Neuron (in vitro differentiated cells): ENCODE data around the gene GPR34.

Experiments used
- H2AFZ ChIP-seq: one replicate; pipeline ENCODE4 v1.6.1; 2013; ENCODE audit warnings: low read depth, mild to moderate bottlenecking, inconsistent platforms, low read length, moderate library complexity
- H3K27me3 ChIP-seq: one replicate; pipeline ENCODE4 v1.6.1; 2013; ENCODE audit warnings: low read length; ENCODE audit not compliant: insufficient read depth
- H3K36me3 ChIP-seq: one replicate; pipeline ENCODE4 v1.6.1; 2013; ENCODE audit warnings: low read length; ENCODE audit not compliant: insufficient read depth
- H3K4me1 ChIP-seq: one replicate; pipeline ENCODE4 v1.6.1; 2013; ENCODE audit warnings: low read length; ENCODE audit not compliant: insufficient read depth
- H3K4me3 ChIP-seq: 2 replicates; pipeline ENCODE4 v1.5.1; 2013; ENCODE audit warnings: mild to moderate bottlenecking, low read length, moderate library complexity
- H3K9me3 ChIP-seq: one replicate; pipeline ENCODE4 v1.6.1; 2013; ENCODE audit warnings: low read length

Gene GPR34

GRCh38 chrX:41723826-41724225 is 35.1 kb downstream of the GPR34 start, which contains the start of gene GPR82:
GPR82 (plus strand) TSS chrX:41724181; CDS start chrX:41727027, 2,846 bp downstream.
- Histone ChIP-seq H3K4me3 (no peak within 1 kb of the TSS), H3K9me3 (peaks cover 1% of the 10 kb centered on the region), H3K4me1 (peaks cover 4% of the 10 kb centered on the region), H3K27me3 (no peaks in the 10 kb centered on the region), H2AFZ (no peak within 1 kb of the TSS), H3K36me3 (no peaks in the 10 kb centered on the region)

GRCh38 chrX:41728125-41728524 is 39.4 kb downstream of the GPR34 start:
- Histone ChIP-seq H3K27me3 (no peaks in the 10 kb centered on the region), H3K4me1 (no peaks in the 10 kb centered on the region), H2AFZ (no peak overlapping the region), H3K9me3 (no peaks in the 10 kb centered on the region), H3K36me3 (no peaks in the 10 kb centered on the region), H3K4me3 (no peak overlapping the region)

GRCh38 chrX:41730081-41730480 is 41.3 kb downstream of the GPR34 start:
- H3K9me3 ChIP-seq: no peaks in the 10 kb centered on the region

GRCh38 chrX:41732260-41732659 is 43.5 kb downstream of the GPR34 start:
- no peak overlapping the region for H3K4me3 ChIP-seq
- H3K27me3 ChIP-seq: no peaks in the 10 kb centered on the region
- H3K4me1 ChIP-seq: peaks cover 5% of the 10 kb centered on the region
- H3K36me3 ChIP-seq: no peaks in the 10 kb centered on the region
- H2AFZ ChIP-seq: no peak overlapping the region
- H3K9me3 ChIP-seq: no peaks in the 10 kb centered on the region

More at GRCh38 chrX:41730081-41730480, 41.3 kb downstream of the GPR34 start:
- peaks cover 5% of the 10 kb centered on the region for H3K4me1 ChIP-seq
- no peaks in the 10 kb centered on the region for H3K27me3 ChIP-seq
- H3K4me3 ChIP-seq: no peak overlapping the region
- H3K36me3 ChIP-seq: no peaks in the 10 kb centered on the region
- no peak overlapping the region for H2AFZ ChIP-seq

- Histone ChIP-seq H3K9me3 (no peaks in the 10 kb centered on the region), H2AFZ (no peak overlapping the region), H3K4me3 (no peak overlapping the region), H3K27me3 (no peaks in the 10 kb centered on the region), H3K36me3 (no peaks in the 10 kb centered on the region), H3K4me1 (peaks cover 5% of the 10 kb centered on the region)
Measured at GRCh38 chrX:41733939-41734338, 45.2 kb downstream of the GPR34 start.

GRCh38 chrX:41734530-41734929 is 45.8 kb downstream of the GPR34 start:
- Histone ChIP-seq H3K4me3 (no peak overlapping the region), H2AFZ (no peak overlapping the region), H3K36me3 (no peaks in the 10 kb centered on the region), H3K4me1 (peaks cover 5% of the 10 kb centered on the region), H3K27me3 (no peaks in the 10 kb centered on the region), H3K9me3 (no peaks in the 10 kb centered on the region)

- Histone ChIP-seq H3K4me3 (no peak overlapping the region), H3K9me3 (no peaks in the 10 kb centered on the region), H3K4me1 (peaks cover 5% of the 10 kb centered on the region), H3K27me3 (no peaks in the 10 kb centered on the region), H3K36me3 (no peaks in the 10 kb centered on the region), H2AFZ (no peak overlapping the region)
Measured at GRCh38 chrX:41737065-41737464, 48.3 kb downstream of the GPR34 start.

GRCh38 chrX:41739871-41740270 is 51.1 kb downstream of the GPR34 start:
- H3K4me3 ChIP-seq: no peak overlapping the region
- no peaks in the 10 kb centered on the region for H3K4me1 ChIP-seq
- no peak overlapping the region for H2AFZ ChIP-seq
- peaks cover 3% of the 10 kb centered on the region for H3K9me3 ChIP-seq
- H3K27me3 ChIP-seq: no peaks in the 10 kb centered on the region
- peaks cover 3% of the 10 kb centered on the region for H3K36me3 ChIP-seq
